GM19023 (cell line): ENCODE data around the gene LY6G6C.

Experiments used
- ATAC-seq: cut with Tn5 transposase; IDR thresholded peaks from one replicate; pipeline ENCODE4 v1.9.1; 2021; ENCODE audit warnings: mild to moderate bottlenecking, moderate library complexity; ENCODE audit not compliant: unreplicated experiment

The LY6G6C gene

GRCh38 chr6:31687321-31687720, 34.2 kb downstream of the LY6G6C start:
- ATAC-seq, result no peak

- ATAC-seq, result no peak
Measured at GRCh38 chr6:31686483-31686882, 35.1 kb downstream of the LY6G6C start.

- ATAC-seq, result no peak
Measured at GRCh38 chr6:31683591-31683990, 38.0 kb downstream of the LY6G6C start.

GRCh38 chr6:31681135-31681671, 40.3 kb downstream of the LY6G6C start:
- no peak for ATAC-seq

GRCh38 chr6:31680226-31681134, 41.1 kb downstream of the LY6G6C start, which contains the start of gene LY6G5C:
Gene LY6G5C (minus strand): TSS chr6:31681067. CDS start chr6:31680373, 694 bp downstream.
- no peak for ATAC-seq

GRCh38 chr6:31677955-31678354, 43.6 kb downstream of the LY6G6C start:
- ATAC-seq, result no peak

GRCh38 chr6:31676904-31677303, 44.6 kb downstream of the LY6G6C start:
- no peak for ATAC-seq

- ATAC-seq, result no peak
Measured at GRCh38 chr6:31676322-31676903, 45.1 kb downstream of the LY6G6C start.

GRCh38 chr6:31669676-31670075, 51.9 kb downstream of the LY6G6C start, which contains the start of gene LY6G5B:
Gene LY6G5B (plus strand): TSS chr6:31669976. CDS start chr6:31670951, 975 bp downstream.
- ATAC-seq, result no peak
